GM19351 (cell line): ENCODE results near the gene FTSJ3.
"Not testable (repeated sequence)": the region's sequence is repeated elsewhere in the genome, so short reads cannot be mapped to it uniquely, and the experiment has no call there.

Experiments used
- ATAC-seq: cut with Tn5 transposase; IDR thresholded peaks from one replicate; pipeline ENCODE4 v1.9.1; 2021; ENCODE audit warnings: mild to moderate bottlenecking, moderate library complexity; ENCODE audit not compliant: unreplicated experiment

The FTSJ3 gene

GRCh38 chr17:63828936-63829335 lies 1.5 kb upstream of the FTSJ3 start:
- ATAC-seq = no peak

- no peak for ATAC-seq
Measured at GRCh38 chr17:63827801-63828221, 348 bp upstream of the FTSJ3 start.

GRCh38 chr17:63826468-63827001 lies 928 bp downstream of the FTSJ3 start:
- no peak for ATAC-seq

GRCh38 chr17:63824362-63824761 lies 3.1 kb downstream of the FTSJ3 start:
- ATAC-seq = no peak

- ATAC-seq = no peak
Measured at GRCh38 chr17:63823659-63824331, 3.7 kb downstream of the FTSJ3 start.

GRCh38 chr17:63822537-63822936 lies 4.9 kb downstream of the FTSJ3 start:
- no peak for ATAC-seq

- ATAC-seq = no peak
Measured at GRCh38 chr17:63821804-63822203, 5.7 kb downstream of the FTSJ3 start.

GRCh38 chr17:63820963-63821561 lies 6.4 kb downstream of the FTSJ3 start:
- no peak for ATAC-seq

GRCh38 chr17:63819585-63820537 lies 7.6 kb downstream of the FTSJ3 start:
- ATAC-seq = no peak

- no peak for ATAC-seq
Measured at GRCh38 chr17:63819131-63819530, 8.3 kb downstream of the FTSJ3 start.

GRCh38 chr17:63817736-63818385 lies 9.6 kb downstream of the FTSJ3 start:
- no peak for ATAC-seq

- ATAC-seq = no peak
Measured at GRCh38 chr17:63816669-63817068, 10.8 kb downstream of the FTSJ3 start.

- no peak for ATAC-seq
Measured at GRCh38 chr17:63816123-63816522, 11.3 kb downstream of the FTSJ3 start.

GRCh38 chr17:63809970-63810369 lies 17.5 kb downstream of the FTSJ3 start:
- no peak for ATAC-seq

- no peak for ATAC-seq
Measured at GRCh38 chr17:63805591-63805990, 21.9 kb downstream of the FTSJ3 start.

GRCh38 chr17:63804328-63804727 lies 23.1 kb downstream of the FTSJ3 start:
- ATAC-seq = no peak

- ATAC-seq = no peak
Measured at GRCh38 chr17:63800783-63801182, 26.7 kb downstream of the FTSJ3 start.

- no peak for ATAC-seq
Measured at GRCh38 chr17:63798572-63799106, 28.8 kb downstream of the FTSJ3 start.

- not testable (repeated sequence) for ATAC-seq
Measured at GRCh38 chr17:63796375-63796774, 31.1 kb downstream of the FTSJ3 start.

GRCh38 chr17:63792055-63792729 lies 35.3 kb downstream of the FTSJ3 start:
- ATAC-seq = no peak
